HG03108 (cell line): ENCODE results near the gene LRCH3.

Experiments used
- ATAC-seq: cut with Tn5 transposase; IDR thresholded peaks from one replicate; pipeline ENCODE4 v1.9.1; 2021; ENCODE audit warnings: moderate library complexity; ENCODE audit not compliant: unreplicated experiment

LRCH3 gene

DNA sequence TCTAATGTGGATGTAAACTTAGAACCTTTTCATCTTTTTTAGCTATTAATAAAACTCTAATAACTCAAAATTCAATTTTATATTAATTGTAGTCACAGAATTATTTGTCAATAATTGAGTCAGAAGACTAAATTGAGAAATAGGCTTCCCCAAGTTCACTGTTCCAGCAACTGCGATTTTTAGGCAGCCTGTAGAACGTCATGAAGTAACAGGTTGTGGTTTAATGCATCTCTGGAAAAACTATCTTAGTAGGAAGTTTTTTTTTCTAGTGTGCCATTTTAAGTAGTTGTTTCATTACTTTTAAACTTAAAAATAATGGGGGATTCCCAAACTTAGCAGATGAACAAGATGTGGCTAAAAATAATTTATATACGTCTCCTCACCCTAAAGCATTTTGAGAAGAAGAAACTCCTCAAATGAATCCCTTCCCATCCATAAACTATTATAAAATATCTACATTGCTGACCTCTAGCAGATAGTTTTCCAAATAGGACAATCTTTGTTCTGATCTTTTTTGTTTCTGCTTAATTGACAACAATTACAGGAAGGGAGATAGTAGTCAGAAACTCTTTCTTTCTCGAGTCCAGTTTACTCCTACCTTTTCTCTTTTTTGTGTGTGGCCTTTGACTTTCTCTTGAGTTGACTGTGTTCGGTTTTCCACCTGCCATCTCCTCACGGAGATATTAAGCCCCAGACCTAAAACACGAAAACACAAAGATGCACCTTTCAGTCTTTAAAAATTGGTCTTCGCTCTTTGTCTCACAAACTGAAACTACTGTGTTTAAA is 43.1 kb downstream of the LRCH3 start:
- no peak for ATAC-seq

- ATAC-seq = no peak
These were observed 44.5 kb downstream of the LRCH3 start for GRCh38 chr3:197835509-197835908.

DNA sequence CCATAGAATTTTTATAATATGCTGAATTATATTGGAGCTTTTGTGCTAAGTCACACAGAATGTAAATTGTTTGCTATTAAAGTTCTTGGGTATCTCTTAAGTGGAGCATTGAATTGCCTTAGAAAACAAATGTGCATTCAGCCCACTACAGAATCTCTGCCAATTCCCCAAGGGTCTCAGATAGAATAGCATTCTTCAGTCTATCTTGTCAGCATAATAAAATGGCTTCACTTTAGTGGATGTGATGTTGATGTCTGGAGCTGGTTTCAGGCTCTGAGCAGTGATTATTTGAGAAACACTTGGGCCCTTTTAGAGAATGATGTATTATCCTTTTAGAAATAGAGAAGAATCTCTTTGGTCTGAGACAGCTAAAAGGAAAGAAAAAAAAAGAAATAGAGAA is 45.2 kb downstream of the LRCH3 start:
- ATAC-seq = no peak

DNA sequence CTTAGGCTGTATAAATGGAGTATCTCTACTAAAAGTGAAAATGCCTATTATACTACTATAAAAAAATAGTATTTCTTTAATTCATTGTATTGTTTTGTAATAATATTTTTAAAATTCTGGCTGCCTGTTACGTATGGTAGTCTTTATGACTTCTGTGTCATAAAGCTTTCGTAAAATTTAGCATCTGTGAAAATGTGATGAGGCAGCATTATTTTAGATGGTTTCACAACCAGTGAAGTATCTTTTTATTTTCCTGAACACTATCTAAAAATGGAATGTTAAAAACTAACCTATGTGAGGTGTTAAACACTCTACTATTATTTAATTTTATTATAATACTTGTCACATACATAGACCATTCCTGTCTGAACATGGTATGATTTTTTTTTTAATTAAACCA is 46.2 kb downstream of the LRCH3 start:
- ATAC-seq = no peak

- ATAC-seq = no peak
These were observed 50.7 kb downstream of the LRCH3 start for GRCh38 chr3:197841789-197842188.

GRCh38 chr3:197846491-197846890 is 55.4 kb downstream of the LRCH3 start:
- ATAC-seq = no peak

DNA sequence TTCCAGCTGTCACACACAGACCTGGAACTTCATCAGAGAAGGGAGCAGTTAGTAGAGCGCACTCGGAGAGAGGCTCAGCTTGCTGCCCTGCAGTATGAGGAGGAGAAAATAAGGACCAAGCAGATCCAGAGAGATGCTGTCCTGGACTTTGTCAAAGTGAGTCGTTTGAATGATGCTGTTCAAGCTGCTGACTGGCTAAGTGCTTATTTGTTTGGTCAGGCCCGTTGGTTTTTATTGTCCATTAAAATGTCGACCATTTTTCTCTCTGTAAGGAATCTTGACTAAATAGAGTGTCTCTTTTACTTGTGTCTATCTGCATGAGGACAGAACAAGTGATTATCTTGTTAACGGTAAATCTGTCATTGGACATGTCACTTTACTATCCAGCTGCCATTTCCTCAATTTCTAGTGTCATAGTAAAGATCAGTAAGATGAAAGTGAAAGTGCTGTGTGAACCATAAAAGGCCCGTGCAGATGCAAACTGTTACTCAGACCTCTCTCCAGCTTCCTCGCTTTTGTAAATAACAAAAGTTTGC is 56.9 kb downstream of the LRCH3 start:
- ATAC-seq = peak; percentile 79

GRCh38 chr3:197854596-197855343 is 63.7 kb downstream of the LRCH3 start:
- ATAC-seq = no peak

- no peak for ATAC-seq
These were observed 64.5 kb downstream of the LRCH3 start for GRCh38 chr3:197855571-197855970.

DNA sequence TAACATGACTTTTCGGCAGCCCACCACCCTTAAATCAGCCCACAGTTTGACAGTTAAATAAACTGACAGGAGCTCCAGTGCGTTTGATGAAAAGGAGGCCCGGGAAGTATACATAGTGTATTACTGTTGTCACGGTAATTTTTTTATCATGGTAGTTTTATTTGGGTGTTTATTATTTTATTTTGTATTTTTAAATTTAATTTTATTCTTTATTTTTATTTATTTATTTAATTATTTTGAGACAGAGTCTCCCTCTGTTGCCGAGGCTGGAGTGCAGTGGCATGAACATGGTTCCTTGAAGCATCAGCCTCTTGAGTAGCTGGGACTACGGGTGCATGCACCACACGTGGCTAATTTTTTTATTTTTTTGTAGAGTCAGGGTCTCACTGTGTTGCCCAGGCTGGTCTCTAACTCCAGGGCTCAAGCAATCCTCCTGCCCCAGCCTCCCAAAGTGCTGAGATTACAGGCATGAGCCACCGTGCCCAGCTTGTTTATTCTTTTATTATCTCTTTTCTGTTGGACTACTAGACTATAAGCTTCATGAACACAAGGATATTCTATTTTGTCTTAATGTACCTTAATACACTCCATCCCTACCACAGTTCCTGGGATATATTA is 65.3 kb downstream of the LRCH3 start:
- ATAC-seq = no peak

- ATAC-seq = no peak
These were observed 67.1 kb downstream of the LRCH3 start for GRCh38 chr3:197858133-197858532.

DNA sequence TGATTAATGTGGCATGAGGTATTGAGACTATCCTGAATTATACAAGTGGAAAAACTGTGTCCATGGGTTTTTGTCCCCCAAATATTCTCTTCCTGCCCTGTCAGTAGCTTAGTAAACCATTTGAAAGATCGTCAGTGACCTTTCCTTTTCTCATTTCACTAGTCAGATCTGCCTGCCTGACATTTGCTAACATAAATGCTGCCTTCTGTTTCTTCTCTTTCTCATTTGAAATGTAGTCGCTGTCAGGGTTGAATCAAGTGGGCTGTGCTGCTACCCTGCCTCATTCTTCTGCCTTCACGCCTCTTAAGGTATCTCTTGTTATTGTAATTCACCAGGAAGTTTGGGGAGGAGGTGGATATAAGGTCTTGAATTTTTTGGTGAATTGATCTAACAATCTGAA is 67.5 kb downstream of the LRCH3 start:
- ATAC-seq = no peak

- ATAC-seq = no peak
These were observed 75.0 kb downstream of the LRCH3 start for GRCh38 chr3:197866035-197866434.

- no peak for ATAC-seq
These were observed 82.3 kb downstream of the LRCH3 start for GRCh38 chr3:197873329-197873728.

DNA sequence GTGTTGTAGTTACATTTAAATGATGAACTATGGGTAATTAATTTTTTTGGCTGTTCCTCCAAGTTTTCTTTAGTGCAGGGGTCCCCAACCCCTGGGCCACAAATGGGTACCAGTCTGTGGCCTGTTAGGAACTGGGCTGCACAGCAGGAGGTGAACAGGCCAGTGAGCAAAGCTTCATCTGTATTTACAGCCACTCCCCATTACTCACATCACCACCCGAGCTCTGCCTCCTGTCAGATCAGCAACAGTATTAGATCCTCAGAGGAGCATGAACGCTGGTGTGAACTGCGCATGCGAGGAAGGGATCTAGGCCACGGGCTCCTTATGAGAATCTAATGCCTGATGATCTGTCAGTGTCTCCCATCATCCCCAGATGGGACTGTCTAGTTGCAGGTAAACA is 83.0 kb downstream of the LRCH3 start:
- ATAC-seq = no peak

DNA sequence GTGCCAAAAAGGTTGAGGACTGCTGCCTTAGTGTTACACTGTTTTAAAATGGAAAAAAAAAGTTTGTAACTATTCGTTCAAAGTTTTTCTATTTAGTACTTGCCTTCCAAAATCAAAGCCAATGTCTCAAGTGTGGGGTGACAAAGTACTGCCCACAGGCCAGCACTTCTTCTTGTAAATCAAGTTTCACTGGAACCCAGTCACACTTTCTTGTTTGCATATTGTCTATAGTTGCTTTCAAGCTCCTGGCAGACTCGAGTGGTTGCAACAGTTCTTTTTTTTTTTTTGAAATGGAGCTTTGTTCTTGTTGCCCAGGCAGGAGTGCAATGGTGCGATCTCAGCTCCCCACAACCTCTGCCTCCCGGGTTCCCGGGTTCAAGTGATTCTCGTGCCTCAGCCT is 83.6 kb downstream of the LRCH3 start:
- no peak for ATAC-seq

- ATAC-seq = no peak
These were observed 86.8 kb downstream of the LRCH3 start for GRCh38 chr3:197877902-197878301.

DNA sequence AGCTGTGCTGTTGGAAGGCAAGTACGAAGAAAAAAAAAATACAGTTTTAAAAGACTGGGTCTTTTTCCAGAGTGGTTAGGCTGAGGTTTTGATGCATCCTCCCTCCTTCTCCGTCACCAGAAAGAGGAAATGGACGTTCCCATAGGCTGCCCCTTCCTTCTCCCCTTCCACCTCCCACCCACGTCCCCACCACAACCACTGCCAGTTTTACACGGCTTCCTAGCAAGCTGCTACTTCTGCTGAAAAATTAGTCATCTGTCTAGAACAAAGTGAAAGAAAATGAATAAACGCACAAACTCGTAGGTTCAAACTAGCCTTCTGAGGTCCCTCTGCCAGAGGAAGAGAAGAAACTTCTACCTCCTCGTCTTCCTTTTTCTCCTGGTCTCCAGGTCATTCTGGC is 87.4 kb downstream of the LRCH3 start:
- ATAC-seq = no peak

DNA sequence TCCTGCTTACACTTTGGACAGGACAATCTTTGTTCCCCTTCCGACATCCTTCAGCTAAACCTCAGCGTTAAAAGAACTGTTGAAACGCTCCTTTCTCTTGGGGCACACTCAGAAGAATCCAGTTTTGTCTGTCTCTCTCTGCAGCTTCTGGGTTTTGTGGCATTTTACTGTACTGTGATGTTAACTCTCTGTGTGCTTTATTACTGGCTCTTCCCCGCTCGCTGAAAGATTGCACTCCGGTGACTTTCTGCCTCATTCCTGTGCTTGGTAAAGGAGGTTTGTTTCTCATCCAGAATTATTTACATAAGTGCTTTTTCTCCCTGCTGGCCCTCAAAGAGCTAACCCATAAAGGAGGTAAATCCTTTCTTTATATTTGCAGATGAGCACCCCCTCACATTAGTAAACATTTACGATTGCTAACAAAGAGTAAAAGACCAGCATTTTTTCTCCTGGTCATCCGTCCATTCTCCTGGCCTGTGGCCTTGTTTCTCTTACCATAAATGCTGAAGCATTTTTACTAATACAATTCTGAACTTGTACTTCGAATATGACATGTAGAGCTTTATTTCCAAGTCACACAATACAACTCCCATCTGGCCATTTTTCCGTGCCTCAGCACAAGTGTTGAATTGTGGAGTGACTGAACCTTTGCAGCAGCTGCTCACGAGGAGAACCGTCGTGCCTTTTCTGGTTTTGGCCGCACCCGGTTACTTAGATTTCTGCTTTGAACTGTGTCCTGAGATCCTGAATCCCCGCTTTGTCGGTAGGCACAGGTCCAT is 89.6 kb downstream of the LRCH3 start:
- no peak for ATAC-seq

- ATAC-seq = no peak
These were observed 90.4 kb downstream of the LRCH3 start for GRCh38 chr3:197881270-197881969.
